Osteocyte (in vitro differentiated cells): ENCODE data around the gene CDH6. TPM values are rescaled to one million over a fixed set of nuclear protein-coding genes. Genes with fewer than 3 reads are reported as not detected.

Experiments
- DNase-seq: peaks from one replicate; pipeline ENCODE4 v3.0.0; 2021; ENCODE audit warnings: mixed read lengths; ENCODE audit not compliant: unreplicated experiment; ENCODE audit errors: extremely low spot score
- H3K27ac Mint-ChIP-seq: one replicate; pipeline ENCODE4 v1.8.0; 2021; ENCODE audit warnings: mild to moderate bottlenecking, mixed read lengths; ENCODE audit not compliant: unreplicated experiment
- H3K27me3 Mint-ChIP-seq: one replicate; pipeline ENCODE4 v1.8.0; 2021; ENCODE audit warnings: mixed read lengths; ENCODE audit not compliant: unreplicated experiment
- H3K36me3 Mint-ChIP-seq: one replicate; pipeline ENCODE4 v1.8.0; 2021; ENCODE audit warnings: mixed read lengths; ENCODE audit not compliant: unreplicated experiment
- H3K4me1 Mint-ChIP-seq: one replicate; pipeline ENCODE4 v1.8.0; 2021; ENCODE audit warnings: mixed read lengths; ENCODE audit not compliant: unreplicated experiment
- H3K4me3 Mint-ChIP-seq: one replicate; pipeline ENCODE4 v1.8.0; 2021; ENCODE audit warnings: mild to moderate bottlenecking, moderate library complexity, mixed read lengths; ENCODE audit not compliant: unreplicated experiment
- H3K9me3 Mint-ChIP-seq: one replicate; pipeline ENCODE4 v1.8.0; 2021; ENCODE audit warnings: mixed read lengths; ENCODE audit not compliant: unreplicated experiment
- CTCF ChIP-seq: fragments of 200-600 bp; sonication (generic); IDR thresholded peaks from 2 replicates; pipeline ENCODE4 v1.5.0; 2021; ENCODE audit warnings: antibody characterized with exemption, mild to moderate bottlenecking, moderate library complexity
- total RNA-seq: library from RNA; stranded (reverse); gene quantifications from 2 replicates; pipeline ENCODE4 v1.2.1, GENCODE V29; 2021

The CDH6 gene
- total RNA-seq, 1 donor from 2014 or later, result 792 TPM

DNA sequence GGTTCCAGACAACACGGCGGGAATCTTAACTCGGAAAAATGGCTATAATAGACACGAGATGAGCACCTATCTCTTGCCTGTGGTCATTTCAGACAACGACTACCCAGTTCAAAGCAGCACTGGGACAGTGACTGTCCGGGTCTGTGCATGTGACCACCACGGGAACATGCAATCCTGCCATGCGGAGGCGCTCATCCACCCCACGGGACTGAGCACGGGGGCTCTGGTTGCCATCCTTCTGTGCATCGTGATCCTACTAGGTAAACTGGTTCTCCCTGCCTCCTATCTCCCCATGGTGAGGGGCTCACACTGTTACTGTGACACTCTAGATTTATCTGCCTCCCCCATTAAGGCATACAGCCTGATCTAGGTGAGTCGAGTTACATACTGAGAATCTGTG is 124.2 kb downstream of the CDH6 start:
- no peak for DNase-seq
- H3K4me3 Mint-ChIP-seq, result no peak overlapping the region
- peaks cover 87% of the 10 kb centered on the region for H3K36me3 Mint-ChIP-seq
- peak overlapping the region; percentile 17 for H3K27ac Mint-ChIP-seq
- no peak for TF ChIP-seq CTCF
- peaks cover 4% of the 10 kb centered on the region for H3K4me1 Mint-ChIP-seq
- no peaks in the 10 kb centered on the region for H3K9me3 Mint-ChIP-seq
- no peaks in the 10 kb centered on the region for H3K27me3 Mint-ChIP-seq

- Mint-ChIP-seq H3K4me3 (no peak overlapping the region), H3K27ac (peak overlapping the region; percentile 18), H3K9me3 (no peaks in the 10 kb centered on the region), H3K4me1 (peaks cover 4% of the 10 kb centered on the region), H3K27me3 (no peaks in the 10 kb centered on the region), H3K36me3 (peaks cover 89% of the 10 kb centered on the region)
- DNase-seq, result no peak
- no peak for TF ChIP-seq CTCF
Observed at GRCh38 chr5:31319335-31319734, 125.8 kb downstream of the CDH6 start.

DNA sequence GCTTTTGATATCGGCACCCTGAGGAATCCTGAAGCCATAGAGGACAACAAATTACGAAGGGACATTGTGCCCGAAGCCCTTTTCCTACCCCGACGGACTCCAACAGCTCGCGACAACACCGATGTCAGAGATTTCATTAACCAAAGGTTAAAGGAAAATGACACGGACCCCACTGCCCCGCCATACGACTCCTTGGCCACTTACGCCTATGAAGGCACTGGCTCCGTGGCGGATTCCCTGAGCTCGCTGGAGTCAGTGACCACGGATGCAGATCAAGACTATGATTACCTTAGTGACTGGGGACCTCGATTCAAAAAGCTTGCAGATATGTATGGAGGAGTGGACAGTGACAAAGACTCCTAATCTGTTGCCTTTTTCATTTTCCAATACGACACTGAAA is 129.5 kb downstream of the CDH6 start:
- H3K36me3 Mint-ChIP-seq, result peaks cover 77% of the 10 kb centered on the region
- H3K27me3 Mint-ChIP-seq, result no peaks in the 10 kb centered on the region
- no peak for DNase-seq
- no peak for TF ChIP-seq CTCF
- peaks cover 5% of the 10 kb centered on the region for H3K4me1 Mint-ChIP-seq
- no peak overlapping the region for H3K4me3 Mint-ChIP-seq
- H3K9me3 Mint-ChIP-seq, result no peaks in the 10 kb centered on the region
- H3K27ac Mint-ChIP-seq, result peak overlapping the region; percentile 57

GRCh38 chr5:31324842-31325241 is 131.4 kb downstream of the CDH6 start:
- Mint-ChIP-seq H3K36me3 (peaks cover 58% of the 10 kb centered on the region), H3K27me3 (no peaks in the 10 kb centered on the region), H3K4me3 (no peak overlapping the region), H3K27ac (no peak overlapping the region), H3K4me1 (peaks cover 5% of the 10 kb centered on the region), H3K9me3 (no peaks in the 10 kb centered on the region)
- no peak for DNase-seq
- TF ChIP-seq CTCF, result no peak

DNA sequence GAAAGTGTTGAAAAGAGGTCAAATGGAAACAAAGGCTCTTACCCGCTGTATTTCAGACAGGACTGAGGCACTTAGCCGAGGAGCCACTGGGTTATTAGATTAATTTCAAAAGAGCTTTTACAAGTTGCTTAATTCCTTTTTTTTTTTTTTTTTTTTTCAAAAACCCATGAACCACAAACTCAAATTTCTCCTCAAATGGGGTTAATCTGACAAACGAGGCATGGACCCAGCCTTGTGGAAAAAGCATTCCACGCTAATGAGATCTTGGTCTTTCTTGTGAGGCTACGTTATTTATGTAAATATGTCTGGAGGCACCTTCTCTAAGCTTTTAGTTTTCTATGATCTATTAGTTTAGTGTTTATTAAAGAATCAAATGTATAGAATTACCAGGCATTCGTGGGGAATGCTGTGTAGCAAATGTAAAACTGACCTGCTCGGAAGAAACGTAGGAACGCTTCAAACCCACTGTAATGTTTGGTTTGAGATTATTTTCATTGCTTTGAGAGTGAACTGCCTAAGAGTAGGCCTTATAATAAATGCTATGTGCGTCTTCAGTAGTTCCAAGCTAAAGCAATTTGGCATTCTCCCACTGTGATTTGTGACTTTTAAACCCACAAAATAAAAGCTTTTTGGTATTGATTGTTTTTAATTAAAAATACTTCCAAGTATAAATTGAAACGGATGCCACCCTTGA is 134.7 kb downstream of the CDH6 start:
- no peak for DNase-seq
- no peak overlapping the region for H3K27ac Mint-ChIP-seq
- no peaks in the 10 kb centered on the region for H3K9me3 Mint-ChIP-seq
- H3K4me1 Mint-ChIP-seq, result peaks cover 13% of the 10 kb centered on the region
- H3K4me3 Mint-ChIP-seq, result no peak overlapping the region
- TF ChIP-seq CTCF, result no peak
- H3K36me3 Mint-ChIP-seq, result peaks cover 34% of the 10 kb centered on the region
- H3K27me3 Mint-ChIP-seq, result no peaks in the 10 kb centered on the region
